A549 (cell line): ENCODE results near the gene STK17A. TPM values are rescaled to one million over a fixed set of nuclear protein-coding genes. Genes with fewer than 3 reads are reported as not detected.
A peak's percentile ranks its signal among the peaks of the same experiment; 100 is the strongest.

ENCODE experiments used
- ATAC-seq, 2 experiments: fragments of 200-7000 bp in 1 of 2; fragments of >200 bp in 1 of 2; cut with Nextera tagmentation in 1 of 2; cut with Tn5 transposase in 1 of 2; 3 replicates each; pipeline versions ENCODE4 v1.8.0 to v1.9.1; 2018 to 2020; ENCODE audit warnings: mild to moderate bottlenecking in 1 of 2, moderate library complexity in 1 of 2
- CTCF ChIA-PET: fragments of 300-600 bp; sonication (Branson Sonifier 250); formaldehyde crosslinking; extraction: SDS; loops from one replicate; lab custom pipeline; 2021; ENCODE audit warnings: antibody characterized with exemption, inconsistent platforms; lab: Yijun Ruan, JAX
- POLR2A ChIA-PET: fragments of 350-600 bp; formaldehyde crosslinking; extraction: SDS; loops from one replicate; lab custom pipeline; 2021; ENCODE audit warnings: antibody characterized with exemption, inconsistent platforms; lab: Yijun Ruan, JAX
- DNase-seq, 2 experiments: peaks; one replicate each; pipeline versions ENCODE4 v3.0.0 to v3.0.0-alpha.2; 2011 to 2016; ENCODE audit warnings: low read depth in 1 of 2, low spot score in 1 of 2
- FAIRE-seq: peaks from 2 replicates; lab custom pipeline; 2011; peaks lifted over from hg19 to GRCh38; lab: Jason Lieb, UNC
- H3K27ac ChIP-seq, 2 experiments: fragments of >200 bp; sonication (Bioruptor Twin); formaldehyde crosslinking; 3 replicates each; pipeline ENCODE4 v1.5.1; 2016 to 2017
- H3K4me1 ChIP-seq: fragments of >200 bp; sonication (Bioruptor Twin); formaldehyde crosslinking; 3 replicates; pipeline ENCODE4 v1.6.1; 2016
- H3K4me2 ChIP-seq: fragments of >200 bp; sonication (Bioruptor Twin); formaldehyde crosslinking; 3 replicates; pipeline ENCODE4 v1.6.1; 2016
- H3K4me3 ChIP-seq: fragments of >200 bp; sonication (Bioruptor Twin); formaldehyde crosslinking; 3 replicates; pipeline ENCODE4 v1.5.1; 2016
- H3K9me3 ChIP-seq: fragments of >200 bp; sonication (Bioruptor Twin); formaldehyde crosslinking; 3 replicates; pipeline ENCODE4 v1.6.1; 2016
- CBX2 ChIP-seq: fragments of 200-600 bp; sonication (generic); IDR thresholded peaks from 2 replicates; pipeline ENCODE4 v1.6.1; 2016; ENCODE audit warnings: low read depth, mild to moderate bottlenecking, borderline replicate concordance
- CEBPB ChIP-seq, 2 experiments: fragments of >200 bp in 1 of 2; sonication (Bioruptor Twin) in 1 of 2; formaldehyde crosslinking in 1 of 2; IDR thresholded peaks; 2 replicates each; pipeline ENCODE4 v1.6.1; 2012 to 2016
- CHD2 ChIP-seq: fragments of 150-350 bp; IDR thresholded peaks from 2 replicates; pipeline ENCODE4 v1.6.1; 2014; ENCODE audit warnings: low read length; ENCODE audit not compliant: partially characterized antibody
- EP300 ChIP-seq, 2 experiments: fragments of >200 bp; sonication (Bioruptor Twin); formaldehyde crosslinking; IDR thresholded peaks; 2 replicates in 1 of 2; 3 replicates in 1 of 2; pipeline ENCODE4 v1.6.1; 2016 to 2017
- FOSB ChIP-seq: fragments of 250-450 bp; sonication (Bioruptor Pico); IDR thresholded peaks from 2 replicates; pipeline ENCODE4 v1.5.0; 2020; ENCODE audit warnings: mild to moderate bottlenecking, moderate library complexity
- FOSL2 ChIP-seq, 2 experiments: fragments of 450-650 bp in 1 of 2; fragments of >200 bp in 1 of 2; sonication (Bioruptor Twin) in 1 of 2; formaldehyde crosslinking; IDR thresholded peaks; 2 replicates each; pipeline versions ENCODE4 v1.5.0 to v1.6.1; 2016 to 2020; ENCODE audit warnings: mild to moderate bottlenecking in 1 of 2, moderate library complexity in 1 of 2
- FOXS1 ChIP-seq: fragments of 250-450 bp; sonication (Bioruptor Pico); IDR thresholded peaks from 2 replicates; pipeline ENCODE4 v1.5.0; 2020; ENCODE audit warnings: mild to moderate bottlenecking, moderate library complexity
- HES2 ChIP-seq: fragments of >200 bp; sonication (Bioruptor Twin); formaldehyde crosslinking; IDR thresholded peaks from 2 replicates; pipeline ENCODE4 v1.6.1; 2016
- JUN ChIP-seq, 2 experiments: fragments of >200 bp; sonication (Bioruptor Twin); formaldehyde crosslinking; IDR thresholded peaks; 2 replicates in 1 of 2; 3 replicates in 1 of 2; pipeline ENCODE4 v1.6.1; 2016 to 2017
- KDM1A ChIP-seq: fragments of 200-600 bp; sonication (generic); IDR thresholded peaks from 2 replicates; pipeline ENCODE4 v1.6.1; 2016; ENCODE audit warnings: low read depth, mild to moderate bottlenecking
- KDM5A ChIP-seq: fragments of 200-600 bp; sonication (generic); IDR thresholded peaks from 2 replicates; pipeline ENCODE4 v1.6.1; 2016; ENCODE audit warnings: antibody characterized with exemption, mild to moderate bottlenecking
- MAFK ChIP-seq: fragments of 450-650 bp; IDR thresholded peaks from 2 replicates; pipeline ENCODE4 v1.6.1; 2014; ENCODE audit not compliant: partially characterized antibody
- MAX ChIP-seq: IDR thresholded peaks from 2 replicates; pipeline ENCODE4 v1.6.1; 2012
- MYC ChIP-seq: IDR thresholded peaks from 2 replicates; pipeline ENCODE4 v1.6.1; 2012; ENCODE audit warnings: mild to moderate bottlenecking, inconsistent platforms, low read length, improper control_type of control experiment, borderline replicate concordance
- NFE2L2 ChIP-seq: fragments of 150-350 bp; conservative IDR thresholded peaks from 2 replicates; pipeline ENCODE4 v1.6.1; 2014; ENCODE audit warnings: low read length
- PBX3 ChIP-seq: IDR thresholded peaks from 2 replicates; pipeline ENCODE4 v1.6.1; 2012
- POLR2AphosphoS2 ChIP-seq: conservative IDR thresholded peaks from 2 replicates; pipeline ENCODE4 v1.6.1; 2012; ENCODE audit warnings: low read length, improper control_type of control experiment, inconsistent platforms
- RNF2 ChIP-seq: fragments of 200-600 bp; sonication (generic); IDR thresholded peaks from 2 replicates; pipeline ENCODE4 v1.6.1; 2016; ENCODE audit warnings: low read depth, mild to moderate bottlenecking, antibody characterized with exemption, moderate library complexity, borderline replicate concordance
- SMC3 ChIP-seq: fragments of >200 bp; sonication (Bioruptor Twin); formaldehyde crosslinking; IDR thresholded peaks from 3 replicates; pipeline ENCODE4 v1.6.1; 2018; ENCODE audit warnings: inconsistent platforms
- SREBF2 ChIP-seq: fragments of 450-650 bp; IDR thresholded peaks from 2 replicates; pipeline ENCODE4 v1.6.1; 2014; ENCODE audit warnings: mild to moderate bottlenecking, moderate library complexity
- TFCP2L1 ChIP-seq: fragments of 250-450 bp; sonication (Bioruptor Pico); IDR thresholded peaks from 2 replicates; pipeline ENCODE4 v1.5.0; 2021; ENCODE audit warnings: mild to moderate bottlenecking
- TP53 ChIP-seq: fragments of 250-450 bp; sonication (Bioruptor Pico); IDR thresholded peaks from 2 replicates; pipeline ENCODE4 v1.5.0; 2021; ENCODE audit warnings: mild to moderate bottlenecking, moderate library complexity
- USF2 ChIP-seq: fragments of 450-650 bp; IDR thresholded peaks from 2 replicates; pipeline ENCODE4 v1.6.1; 2014; ENCODE audit warnings: antibody characterized with exemption
- ZC3H11A ChIP-seq: fragments of 450-650 bp; IDR thresholded peaks from 2 replicates; pipeline ENCODE4 v1.6.1; 2014; ENCODE audit warnings: antibody characterized with exemption, mild to moderate bottlenecking
- ZFP36 ChIP-seq: fragments of 450-650 bp; IDR thresholded peaks from 2 replicates; pipeline ENCODE4 v1.6.1; 2014; ENCODE audit warnings: borderline replicate concordance; ENCODE audit not compliant: partially characterized antibody
- WGBS: methylation state at CpG from one replicate; pipeline ENCODE4 v1.1.6; 2017; ENCODE audit errors: missing lambda C conversion rate; 5-methylcytosine and 5-hydroxymethylcytosine counted together
- polyA plus RNA-seq, 4 experiments: library from polyadenylated mRNA; depleted of rRNA in 3 of 4; stranded (reverse); fragments of >200 nt; fragmentation: RNase III in 1 of 4; extraction: RNeasy Plus Mini Kit Qiagen cat#74134 plus additional on column Dnase treatment in 1 of 4; gene quantifications; 2 replicates in 3 of 4; 3 replicates in 1 of 4; pipeline ENCODE4 v1.2.3, GENCODE V29; 2011 to 2017

Gene STK17A
- polyA plus RNA-seq, 2 of the 4 experiments (the other 2 are of a cell fraction): 27.3 to 47.5 TPM

GRCh38 chr7:43589728-43590127 lies 6.8 kb downstream of the STK17A start:
- H3K27ac ChIP-seq: no peak overlapping the region
- WGBS: 97% methylated on average over 3 of the region's 3 CpGs
- POLR2A ChIA-PET: no interaction called here
- TF ChIP-seq FOSL2 (IDR thresholded peaks at IDR 0.05) (no peak), FOSL2 (CRISPR knock-in tag; IDR thresholded peaks at IDR 0.05) (no peak), HES2 (no peak), FOXS1 (no peak), CBX2 (no peak)
- H3K4me1 ChIP-seq: peaks cover 72% of the 10 kb centered on the region
- DNase-seq: no peak
- H3K4me2 ChIP-seq: no peak overlapping the region
- H3K9me3 ChIP-seq: no peaks in the 10 kb centered on the region
- CTCF ChIA-PET: interaction anchor here (1.6 kb wide), 1 partner anchor 110 kb away, joined by 5 read pairs; no protein-coding TSS in a partner anchor
- no peak for ATAC-seq
- H3K4me3 ChIP-seq: no peak overlapping the region
- no peak for FAIRE-seq

GRCh38 chr7:43590862-43591557 lies 8.1 kb downstream of the STK17A start:
- H3K4me3 ChIP-seq: no peak overlapping the region
- TF ChIP-seq SMC3: no peak
- no peak for TF ChIP-seq CBX2
- no peak for TF ChIP-seq FOSB (CRISPR knock-in tag)
- no peak for TF ChIP-seq TFCP2L1 (CRISPR knock-in tag)
- TF ChIP-seq MAX: no peak
- no peak for TF ChIP-seq MAFK
- TF ChIP-seq TP53 (CRISPR knock-in tag): no peak
- ChIA-PET POLR2A (interaction anchor here (2.0 kb wide), 1 partner anchor 8 kb away, joined by 18 read pairs; the partner anchor contains the start of gene STK17A), CTCF (interaction anchor here (1.2 to 1.4 kb wide), 2 partner anchors 9 to 247 kb away, joined by 3 to 6 read pairs; partner anchors contain the start of gene STK17A)
- WGBS: 64% methylated on average over 2 of the region's 2 CpGs
- ATAC-seq (peak in 1 of 2 experiments; percentile 29; a peak in 1 of 6 replicates), DNase-seq (no peak), FAIRE-seq (no peak)
- H3K4me2 ChIP-seq: peak overlapping the region; percentile 65
- no peaks in the 10 kb centered on the region for H3K9me3 ChIP-seq
- H3K27ac ChIP-seq: peak overlapping the region in 1 of 2 experiments; percentile 40; a peak in 3 of 6 replicates
- H3K4me1 ChIP-seq: peaks cover 64% of the 10 kb centered on the region

GRCh38 chr7:43591558-43592180 lies 8.8 kb downstream of the STK17A start:
- CTCF ChIA-PET: interaction anchor here (1.2 to 1.4 kb wide), 4 partner anchors 9 to 247 kb away, joined by 3 to 9 read pairs (median 6); partner anchors contain the start of gene STK17A
- FAIRE-seq: no peak
- Histone ChIP-seq H3K4me1 (peaks cover 64% of the 10 kb centered on the region), H3K9me3 (no peaks in the 10 kb centered on the region), H3K4me2 (peak overlapping the region; percentile 65), H3K4me3 (no peak overlapping the region), H3K27ac (peak overlapping the region; percentile 1 to 39; a peak in 4 of 6 replicates)
- no peak for DNase-seq
- 4% methylated on average over 4 of the region's 4 CpGs for WGBS
- POLR2A ChIA-PET: interaction anchor here (2.0 kb wide), 1 partner anchor 9 kb away, joined by 18 read pairs; the partner anchor contains the start of gene STK17A
- ATAC-seq: peak; percentile 69 to 75; a peak in 4 of 6 replicates
- no peak for TF ChIP-seq SREBF2

- no peak overlapping the region for H3K4me3 ChIP-seq
- H3K27ac ChIP-seq: peak overlapping the region; percentile 1 to 40; a peak in 4 of 6 replicates
- peak overlapping the region; percentile 65 for H3K4me2 ChIP-seq
- CTCF ChIA-PET: interaction anchor here (1.4 kb wide), 2 partner anchors 10 to 108 kb away, joined by 6 to 9 read pairs; partner anchors contain the start of gene STK17A
- POLR2A ChIA-PET: interaction anchor here (0.7 to 2.0 kb wide), 2 partner anchors 9 to 108 kb away, joined by 5 to 18 read pairs; partner anchors contain the start of gene STK17A
- DNase-seq (no peak), ATAC-seq (peak in 1 of 2 experiments; percentile 35; a peak in 2 of 6 replicates), FAIRE-seq (no peak)
- peaks cover 59% of the 10 kb centered on the region for H3K4me1 ChIP-seq
- TF ChIP-seq ZC3H11A: no peak
- TF ChIP-seq USF2: no peak
- TF ChIP-seq KDM5A: no peak
- no peak for TF ChIP-seq MYC
- TF ChIP-seq CEBPB (IDR thresholded peaks at IDR 0.05): no peak
- no peak for TF ChIP-seq NFE2L2
- TF ChIP-seq MAX: no peak
- TF ChIP-seq SREBF2: no peak
- no peak for TF ChIP-seq EP300 (IDR thresholded peaks at IDR 0.05)
- no peak for TF ChIP-seq KDM1A
- TF ChIP-seq RNF2: no peak
- no peak for TF ChIP-seq POLR2AphosphoS2
- no peak for TF ChIP-seq ZFP36
- TF ChIP-seq PBX3: no peak
- no peak for TF ChIP-seq FOSB (CRISPR knock-in tag)
- TF ChIP-seq CHD2: no peak
- TF ChIP-seq JUN (IDR thresholded peaks at IDR 0.05): no peak
- no peaks in the 10 kb centered on the region for H3K9me3 ChIP-seq
- 82% methylated on average over 3 of the region's 3 CpGs for whole genome bisulfite sequencing
These were observed 9.4 kb downstream of the STK17A start for GRCh38 chr7:43592326-43592725.
